ENCODE results near the gene CDH4.
A peak's percentile ranks its signal among the peaks of the same experiment; 100 is the strongest.
"Not testable (repeated sequence)": the region's sequence is repeated elsewhere in the genome, so short reads cannot be mapped to it uniquely, and the experiment has no call there.

CDH4 gene

GRCh38 chr20:61253640-61254511 lies 1.8 kb downstream of the CDH4 start:
- DNase-seq: no peak

DNA sequence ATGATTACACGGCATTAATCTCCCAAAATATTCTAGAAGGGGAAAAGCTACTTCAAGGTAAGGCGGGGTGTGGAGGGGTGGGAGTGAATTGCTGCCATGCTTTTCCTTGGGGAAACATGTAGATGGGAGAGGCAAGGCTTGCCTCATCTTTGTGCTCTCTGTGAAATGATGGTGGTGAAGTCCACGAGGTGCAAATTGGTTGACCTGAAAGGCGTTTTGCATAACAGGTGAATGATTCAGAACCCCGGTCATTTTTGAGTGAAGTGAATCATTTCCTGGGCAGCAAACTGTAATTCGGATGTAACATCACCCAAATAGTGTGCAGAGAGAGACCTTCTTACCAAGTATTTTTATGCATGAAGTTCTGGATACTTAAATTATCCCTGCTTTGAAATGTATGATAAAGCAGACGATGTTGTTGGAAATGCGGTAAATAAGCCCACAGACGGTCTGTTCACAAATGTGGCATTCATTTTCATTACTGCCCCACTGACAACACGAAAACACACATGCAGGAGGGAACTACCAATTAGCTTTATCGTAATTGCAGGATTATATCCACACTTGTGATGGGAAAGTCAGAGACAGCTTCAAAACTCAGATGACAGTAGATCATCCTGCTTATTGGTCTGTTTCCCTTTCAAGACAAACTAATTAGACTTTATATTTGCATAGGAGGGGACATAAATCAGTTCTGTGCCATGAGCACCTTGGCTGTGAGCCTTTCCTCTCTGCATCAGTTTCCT lies 3.0 kb downstream of the CDH4 start:
- DNase-seq: no peak

DNA sequence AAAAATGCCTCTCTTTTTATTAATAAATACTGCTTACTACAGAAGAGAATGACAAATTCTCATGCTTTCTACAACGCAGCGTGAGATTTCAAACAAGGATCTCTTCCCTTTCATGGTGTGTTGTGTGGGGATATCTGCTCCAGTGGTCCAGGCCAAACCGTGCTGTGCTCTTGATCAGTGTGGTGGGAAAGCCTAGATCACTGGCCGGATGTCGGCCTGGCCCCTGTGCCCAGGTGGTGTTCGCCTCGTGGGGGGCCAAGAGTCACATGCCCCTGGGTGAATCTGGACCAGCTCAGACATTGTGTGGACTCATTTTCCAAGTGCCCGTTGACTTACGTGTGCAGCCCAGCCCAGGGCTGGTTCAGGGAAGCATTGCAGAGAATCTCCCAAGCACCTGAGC lies 4.3 kb downstream of the CDH4 start:
- no peak for DNase-seq

GRCh38 chr20:61256824-61257223 lies 4.8 kb downstream of the CDH4 start:
- DNase-seq: no peak

- no peak for DNase-seq
Observed at GRCh38 chr20:61257611-61258010, 5.5 kb downstream of the CDH4 start.

GRCh38 chr20:61259741-61260140 lies 7.7 kb downstream of the CDH4 start:
- no peak for DNase-seq

- DNase-seq: no peak
Observed at GRCh38 chr20:61260905-61261304, 8.8 kb downstream of the CDH4 start.

GRCh38 chr20:61262036-61262435 lies 10.0 kb downstream of the CDH4 start:
- no peak for DNase-seq

DNA sequence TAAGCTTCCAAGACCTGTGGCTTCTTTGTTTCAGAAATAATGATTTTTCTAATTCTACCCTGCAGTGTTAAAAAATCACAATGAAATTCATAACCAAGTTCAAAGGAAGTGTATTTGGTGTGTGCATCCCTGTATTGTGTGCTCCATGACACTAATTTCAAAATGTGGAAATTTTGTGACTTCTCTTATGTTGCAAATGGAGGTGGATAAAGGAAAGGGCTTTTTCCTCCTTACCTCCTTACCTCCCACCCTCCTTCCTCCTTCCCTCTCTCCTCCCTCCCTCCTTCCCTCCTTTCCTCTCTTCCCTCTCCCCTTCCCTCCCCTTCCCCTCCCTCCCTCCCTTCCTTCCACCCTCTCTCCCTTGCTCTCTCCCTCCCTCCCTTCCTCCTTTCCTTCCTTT lies 10.5 kb downstream of the CDH4 start:
- no peak for DNase-seq

GRCh38 chr20:61263084-61263695 lies 11.1 kb downstream of the CDH4 start:
- DNase-seq: peak; percentile 6

- no peak for DNase-seq
Observed at GRCh38 chr20:61263938-61264337, 11.9 kb downstream of the CDH4 start.

DNA sequence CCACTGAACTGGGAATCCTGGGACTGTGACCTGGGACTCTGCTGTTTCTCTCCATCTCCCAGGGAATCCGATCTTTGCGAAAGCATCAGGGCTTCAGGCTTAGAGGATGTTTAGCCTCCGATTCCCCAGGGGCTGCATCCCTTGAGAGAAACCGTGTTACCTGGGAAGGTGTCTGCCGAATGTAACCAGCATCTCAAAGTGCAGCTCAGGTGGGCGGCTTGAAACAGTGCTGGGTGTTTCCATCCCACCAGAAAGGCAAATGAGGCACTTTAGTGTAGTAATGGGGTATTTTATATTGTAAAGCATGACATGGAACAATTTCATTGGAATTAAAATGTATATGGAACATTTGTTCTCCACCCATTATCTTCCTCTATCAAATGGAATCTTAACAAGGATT lies 15.2 kb downstream of the CDH4 start:
- DNase-seq: no peak

GRCh38 chr20:61268024-61268423 lies 16.0 kb downstream of the CDH4 start:
- no peak for DNase-seq

DNA sequence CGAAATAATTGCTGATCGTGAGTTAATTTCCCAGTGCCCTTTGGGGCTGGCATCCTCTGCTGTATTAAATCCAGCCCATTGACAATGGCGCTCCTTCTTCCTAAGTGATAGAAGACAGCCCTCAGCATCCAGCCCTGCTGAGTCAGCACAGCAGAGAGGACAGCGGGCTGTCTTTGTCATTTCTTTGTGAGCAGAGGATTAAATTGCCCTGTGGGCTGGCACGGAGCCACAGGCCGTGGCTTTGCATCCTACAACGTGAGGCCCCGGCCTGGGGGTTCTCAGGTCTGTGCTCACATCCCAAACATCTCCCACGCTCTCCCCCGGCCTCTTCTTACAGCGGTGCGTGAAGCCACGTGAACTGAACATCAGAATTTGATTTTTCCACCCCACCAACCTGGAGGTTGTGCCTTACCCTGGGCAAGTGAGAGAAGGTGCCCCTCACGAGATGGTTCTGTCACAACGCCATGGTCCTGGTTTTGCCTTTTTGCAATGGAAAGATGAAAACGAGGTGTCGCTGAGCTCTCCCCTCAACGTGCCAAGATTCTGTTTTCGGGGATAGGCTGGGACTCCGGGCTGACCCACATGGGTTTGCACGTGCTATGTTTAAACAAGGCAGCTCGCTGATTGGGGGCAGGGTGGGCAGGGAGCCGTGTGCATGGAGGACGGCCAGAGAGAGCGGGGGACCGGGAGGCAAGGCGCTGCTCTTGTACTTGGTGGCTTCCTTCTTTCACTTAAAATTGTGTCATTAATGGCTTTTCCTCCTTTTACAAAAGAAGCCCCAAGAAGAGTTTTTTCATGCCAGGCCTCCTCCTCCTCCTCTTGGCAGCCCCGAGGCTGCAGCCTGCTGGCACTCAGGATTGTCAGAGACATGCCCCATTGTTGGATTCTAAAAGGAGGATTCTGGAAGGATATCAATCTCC lies 19.5 kb downstream of the CDH4 start:
- DNase-seq: no peak

DNA sequence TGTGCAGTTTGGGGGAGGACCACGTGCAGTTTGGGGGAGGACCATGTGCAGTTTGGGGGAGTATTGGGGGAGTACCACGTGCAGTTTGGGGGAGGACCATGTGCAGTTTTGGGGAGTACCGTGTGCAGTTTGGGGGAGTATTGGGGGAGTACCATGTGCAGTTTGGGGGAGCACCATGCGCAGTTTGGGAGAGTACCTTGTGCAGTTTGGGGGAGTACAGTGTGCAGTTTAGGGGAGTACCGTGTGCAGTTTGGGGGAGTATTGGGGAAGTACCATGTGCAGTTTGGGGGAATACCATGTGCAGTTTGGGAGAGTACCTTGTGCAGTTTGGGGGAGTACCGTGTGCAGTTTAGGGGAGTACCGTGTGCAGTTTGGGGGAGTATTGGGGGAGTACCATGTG lies 21.0 kb downstream of the CDH4 start:
- DNase-seq: not testable (repeated sequence)

DNA sequence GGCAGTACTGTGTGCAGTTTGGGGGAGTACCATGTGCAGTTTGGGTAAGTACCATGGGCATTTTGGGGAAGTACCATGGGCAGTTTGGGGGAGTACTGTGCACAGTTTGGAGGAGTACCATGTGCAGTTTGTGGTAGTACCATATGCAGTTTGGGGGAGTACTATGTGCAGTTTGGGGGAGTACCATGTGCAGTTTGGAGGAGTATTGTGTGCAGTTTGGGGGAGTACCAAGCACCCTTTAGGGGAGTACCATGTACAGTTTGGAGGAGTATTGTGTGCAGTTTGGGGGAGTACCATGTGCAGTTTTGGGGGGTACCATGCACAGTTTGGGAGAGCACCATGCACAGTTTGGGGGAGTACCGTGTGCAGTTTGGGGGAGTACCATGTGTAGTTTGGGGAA lies 21.6 kb downstream of the CDH4 start:
- not testable (repeated sequence) for DNase-seq

- DNase-seq: no peak
Observed at GRCh38 chr20:61274326-61274725, 22.3 kb downstream of the CDH4 start.

GRCh38 chr20:61278296-61278695 lies 26.2 kb downstream of the CDH4 start:
- no peak for DNase-seq

GRCh38 chr20:61279621-61280150 lies 27.6 kb downstream of the CDH4 start:
- no peak for DNase-seq

DNA sequence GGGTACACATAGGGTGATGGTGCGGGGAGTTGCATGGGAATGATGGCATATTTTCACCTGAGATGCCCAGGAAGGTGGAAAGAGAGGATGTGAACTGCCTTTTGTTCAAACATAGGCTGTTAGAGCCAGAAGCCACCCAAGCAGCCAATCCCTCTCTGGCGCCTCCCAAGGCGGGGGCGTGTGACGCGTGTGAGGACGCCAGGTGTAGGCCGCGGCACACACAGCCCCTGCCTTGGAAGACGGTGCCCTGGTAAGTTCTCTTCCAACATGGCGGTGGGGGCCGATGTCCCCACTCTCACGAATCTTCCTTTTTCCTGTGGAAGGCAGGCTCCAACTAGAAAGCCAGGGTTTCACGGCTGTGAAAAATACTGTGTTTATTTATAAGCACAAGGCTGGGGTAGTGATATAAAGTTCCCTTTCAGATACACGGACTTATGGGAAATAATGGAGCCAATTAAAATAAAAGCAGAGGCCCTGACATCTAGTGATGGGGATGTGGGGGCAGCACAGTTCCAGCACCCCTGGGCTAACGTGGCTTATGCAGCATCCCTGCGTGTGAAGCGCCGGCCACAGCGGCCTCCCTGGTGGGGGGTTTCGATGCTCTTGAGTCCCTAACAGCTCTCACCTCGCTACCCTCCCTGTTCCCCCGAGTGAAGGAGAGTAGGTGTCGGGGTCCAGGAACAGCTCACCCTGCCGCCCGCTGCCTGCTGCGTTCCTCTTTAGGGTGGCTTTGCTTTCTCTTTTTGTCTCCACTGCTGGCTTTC lies 28.3 kb downstream of the CDH4 start:
- DNase-seq: no peak

DNA sequence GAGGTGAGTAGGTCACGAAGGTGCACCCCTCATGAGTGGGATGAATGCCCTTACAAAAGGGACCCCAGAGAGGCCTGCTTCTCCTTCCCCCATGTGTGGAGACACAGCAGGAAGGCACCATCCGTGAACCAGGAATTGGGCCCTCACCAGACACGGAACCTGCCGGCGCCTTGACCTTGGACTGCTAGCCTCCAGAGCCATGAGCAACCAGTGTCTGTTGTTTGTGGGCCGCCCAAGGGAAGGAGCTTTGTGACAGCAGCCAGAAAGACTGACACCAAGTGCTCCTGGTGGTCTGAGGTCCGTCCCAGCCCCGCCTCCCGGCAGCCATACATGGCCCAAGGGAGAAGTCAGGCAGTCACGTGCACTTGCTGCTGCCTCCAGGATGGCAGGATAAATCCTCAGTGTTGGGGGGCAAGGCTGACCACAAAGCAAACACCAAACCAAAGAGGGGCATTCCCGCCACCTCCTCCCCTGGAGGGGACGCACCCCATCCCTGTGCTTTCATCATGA lies 29.3 kb downstream of the CDH4 start:
- no peak for DNase-seq

All from stimulated activated CD4-positive, alpha-beta T cell treated with anti-CD3 and anti-CD28 coated beads, Interleukin-4, amount 100 ng/mL, for 24 hours (primary cell).